ENCODE measurements around the gene SULT1C3. TPM values are rescaled to one million over a fixed set of nuclear protein-coding genes. Genes with fewer than 3 reads are reported as not detected.

Gene SULT1C3
- total and polyA plus RNA-seq, 4 donors: not detected

DNA sequence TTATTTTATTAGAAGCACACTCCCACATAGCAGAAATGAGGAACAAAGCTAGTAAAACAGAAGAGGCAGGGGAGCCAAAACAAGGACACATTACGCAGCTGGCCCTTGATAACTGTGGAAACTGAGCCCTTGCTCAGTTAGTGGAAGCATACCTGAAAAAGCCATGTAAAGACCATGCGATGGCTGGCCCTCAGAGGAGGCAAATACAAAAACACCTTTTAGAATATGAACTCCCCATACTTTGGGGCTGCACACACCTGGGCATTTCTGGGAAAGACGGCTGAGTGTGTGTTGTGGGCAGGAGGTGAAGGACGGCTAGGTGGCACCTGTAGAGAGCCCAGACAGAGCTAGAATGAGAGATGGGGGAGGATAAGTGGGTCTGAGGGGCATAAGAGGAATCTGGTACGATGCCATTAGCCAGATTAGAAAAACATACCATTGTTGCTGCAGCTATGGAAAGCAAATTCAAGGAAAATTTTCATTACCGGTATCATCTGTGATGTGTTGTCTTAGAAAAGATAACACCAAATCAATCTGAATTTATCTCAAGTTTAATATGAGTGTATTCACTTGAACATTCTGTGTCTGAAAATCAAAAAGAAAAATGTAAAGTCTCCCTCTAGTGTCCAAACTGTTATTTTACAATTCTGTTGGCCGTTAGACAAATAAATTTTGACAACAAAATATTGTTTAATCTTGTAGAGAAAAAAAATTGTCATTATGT lies 45.2 kb upstream of the SULT1C3 start:
- TF ChIP-seq RAD21 (IDR thresholded peaks at IDR 0.05) (peak; percentile 40 to 54), CTCF (IDR thresholded peaks at IDR 0.05; ENCODE audit: low read depth, low read length, missing input control) (peak; percentile 22), JUND (IDR thresholded peaks at IDR 0.05) (no peak), HNF4G (IDR thresholded peaks at IDR 0.05) (no peak)
- DNase-seq (ENCODE audit: low spot score): no peak
- no peak overlapping the region for H3K27ac ChIP-seq (ENCODE audit: low read depth in 1 of 2, low read length in 2 of 2)

DNA sequence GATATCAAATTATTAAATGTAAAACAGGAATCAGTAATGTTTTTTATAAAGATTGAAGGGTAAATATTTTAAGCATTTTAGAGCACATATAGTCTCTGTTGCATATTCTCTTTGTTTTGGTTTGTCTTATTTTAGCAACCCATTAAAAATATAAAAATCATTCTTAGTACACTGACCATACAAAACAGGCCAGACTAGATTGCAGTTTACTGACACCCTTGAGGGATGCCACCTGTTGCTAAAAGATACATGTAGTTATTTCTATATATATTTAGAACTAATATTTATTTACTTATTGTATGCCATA lies 44.7 kb upstream of the SULT1C3 start:
- no peak overlapping the region for H3K27ac ChIP-seq (ENCODE audit: low read depth in 1 of 2, low read length in 2 of 2)
- TF ChIP-seq, protein P1, sequence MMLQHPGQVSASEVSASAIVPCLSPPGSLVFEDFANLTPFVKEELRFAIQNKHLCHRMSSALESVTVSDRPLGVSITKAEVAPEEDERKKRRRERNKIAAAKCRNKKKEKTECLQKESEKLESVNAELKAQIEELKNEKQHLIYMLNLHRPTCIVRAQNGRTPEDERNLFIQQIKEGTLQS (IDR thresholded peaks at IDR 0.05): no peak
- TF ChIP-seq NR2F2 (IDR thresholded peaks at IDR 0.05) (no peak), JUND (IDR thresholded peaks at IDR 0.05) (no peak), SP1 (IDR thresholded peaks at IDR 0.05) (no peak), FOXA2 (IDR thresholded peaks at IDR 0.05) (no peak), RXRA (IDR thresholded peaks at IDR 0.05) (no peak), TAF1 (conservative IDR thresholded peaks at IDR 0.05) (no peak), GABPA (IDR thresholded peaks at IDR 0.05 in 1 of 2, conservative IDR thresholded peaks at IDR 0.05 in 1 of 2) (no peak), HNF4G (IDR thresholded peaks at IDR 0.05) (no peak), FOXA1 (IDR thresholded peaks at IDR 0.05) (no peak), HNF4A (conservative IDR thresholded peaks at IDR 0.05) (no peak), CTCF (IDR thresholded peaks at IDR 0.05; ENCODE audit: low read depth, low read length, missing input control) (no peak), YY1 (IDR thresholded peaks at IDR 0.05) (no peak), EGR1 (IDR thresholded peaks at IDR 0.05; ENCODE audit: low read depth in 2 of 2) (no peak), RAD21 (IDR thresholded peaks at IDR 0.05) (no peak)
- TF ChIP-seq, protein P2, sequence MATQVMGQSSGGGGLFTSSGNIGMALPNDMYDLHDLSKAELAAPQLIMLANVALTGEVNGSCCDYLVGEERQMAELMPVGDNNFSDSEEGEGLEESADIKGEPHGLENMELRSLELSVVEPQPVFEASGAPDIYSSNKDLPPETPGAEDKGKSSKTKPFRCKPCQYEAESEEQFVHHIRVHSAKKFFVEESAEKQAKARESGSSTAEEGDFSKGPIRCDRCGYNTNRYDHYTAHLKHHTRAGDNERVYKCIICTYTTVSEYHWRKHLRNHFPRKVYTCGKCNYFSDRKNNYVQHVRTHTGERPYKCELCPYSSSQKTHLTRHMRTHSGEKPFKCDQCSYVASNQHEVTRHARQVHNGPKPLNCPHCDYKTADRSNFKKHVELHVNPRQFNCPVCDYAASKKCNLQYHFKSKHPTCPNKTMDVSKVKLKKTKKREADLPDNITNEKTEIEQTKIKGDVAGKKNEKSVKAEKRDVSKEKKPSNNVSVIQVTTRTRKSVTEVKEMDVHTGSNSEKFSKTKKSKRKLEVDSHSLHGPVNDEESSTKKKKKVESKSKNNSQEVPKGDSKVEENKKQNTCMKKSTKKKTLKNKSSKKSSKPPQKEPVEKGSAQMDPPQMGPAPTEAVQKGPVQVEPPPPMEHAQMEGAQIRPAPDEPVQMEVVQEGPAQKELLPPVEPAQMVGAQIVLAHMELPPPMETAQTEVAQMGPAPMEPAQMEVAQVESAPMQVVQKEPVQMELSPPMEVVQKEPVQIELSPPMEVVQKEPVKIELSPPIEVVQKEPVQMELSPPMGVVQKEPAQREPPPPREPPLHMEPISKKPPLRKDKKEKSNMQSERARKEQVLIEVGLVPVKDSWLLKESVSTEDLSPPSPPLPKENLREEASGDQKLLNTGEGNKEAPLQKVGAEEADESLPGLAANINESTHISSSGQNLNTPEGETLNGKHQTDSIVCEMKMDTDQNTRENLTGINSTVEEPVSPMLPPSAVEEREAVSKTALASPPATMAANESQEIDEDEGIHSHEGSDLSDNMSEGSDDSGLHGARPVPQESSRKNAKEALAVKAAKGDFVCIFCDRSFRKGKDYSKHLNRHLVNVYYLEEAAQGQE (IDR thresholded peaks at IDR 0.05): no peak
- TF ChIP-seq, protein P3, sequence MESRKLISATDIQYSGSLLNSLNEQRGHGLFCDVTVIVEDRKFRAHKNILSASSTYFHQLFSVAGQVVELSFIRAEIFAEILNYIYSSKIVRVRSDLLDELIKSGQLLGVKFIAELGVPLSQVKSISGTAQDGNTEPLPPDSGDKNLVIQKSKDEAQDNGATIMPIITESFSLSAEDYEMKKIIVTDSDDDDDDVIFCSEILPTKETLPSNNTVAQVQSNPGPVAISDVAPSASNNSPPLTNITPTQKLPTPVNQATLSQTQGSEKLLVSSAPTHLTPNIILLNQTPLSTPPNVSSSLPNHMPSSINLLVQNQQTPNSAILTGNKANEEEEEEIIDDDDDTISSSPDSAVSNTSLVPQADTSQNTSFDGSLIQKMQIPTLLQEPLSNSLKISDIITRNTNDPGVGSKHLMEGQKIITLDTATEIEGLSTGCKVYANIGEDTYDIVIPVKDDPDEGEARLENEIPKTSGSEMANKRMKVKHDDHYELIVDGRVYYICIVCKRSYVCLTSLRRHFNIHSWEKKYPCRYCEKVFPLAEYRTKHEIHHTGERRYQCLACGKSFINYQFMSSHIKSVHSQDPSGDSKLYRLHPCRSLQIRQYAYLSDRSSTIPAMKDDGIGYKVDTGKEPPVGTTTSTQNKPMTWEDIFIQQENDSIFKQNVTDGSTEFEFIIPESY (IDR thresholded peaks at IDR 0.05): no peak
- TF ChIP-seq, protein P4, sequence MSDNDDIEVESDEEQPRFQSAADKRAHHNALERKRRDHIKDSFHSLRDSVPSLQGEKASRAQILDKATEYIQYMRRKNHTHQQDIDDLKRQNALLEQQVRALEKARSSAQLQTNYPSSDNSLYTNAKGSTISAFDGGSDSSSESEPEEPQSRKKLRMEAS (IDR thresholded peaks at IDR 0.05): no peak
- no peaks in the 10 kb centered on the region for H3K4me1 ChIP-seq (ENCODE audit: control insufficient read depth in 4 of 4, insufficient read depth in 4 of 4, low read length in 3 of 4)
- H3K9ac ChIP-seq (ENCODE audit: low read depth in 1 of 2, low read length in 2 of 2): no peak overlapping the region
- DNase-seq (ENCODE audit: low spot score): no peak
- no peak overlapping the region for H3K4me3 ChIP-seq (ENCODE audit: low read depth in 1 of 3, low read length in 3 of 3)
- no peaks in the 10 kb centered on the region for H3K9me3 ChIP-seq (ENCODE audit: control insufficient read depth in 4 of 4, low read length in 3 of 4)
- no peaks in the 10 kb centered on the region for H3K36me3 ChIP-seq (ENCODE audit: control insufficient read depth in 4 of 4, insufficient read depth in 3 of 4, low read depth in 1 of 4, low read length in 3 of 4)
- no peaks in the 10 kb centered on the region for H3K27me3 ChIP-seq (ENCODE audit: control insufficient read depth in 4 of 4, insufficient read depth in 4 of 4, low read length in 3 of 4)

More for the DNA sequence above, 45.2 kb upstream of the SULT1C3 start:
- no peaks in the 10 kb centered on the region for H3K36me3 ChIP-seq (ENCODE audit: control insufficient read depth in 4 of 4, insufficient read depth in 3 of 4, low read depth in 1 of 4, low read length in 3 of 4)
- H3K4me3 ChIP-seq (ENCODE audit: low read depth in 1 of 3, low read length in 3 of 3): no peak overlapping the region
- H3K9ac ChIP-seq (ENCODE audit: low read depth in 1 of 2, low read length in 2 of 2): no peak overlapping the region
- no peaks in the 10 kb centered on the region for H3K9me3 ChIP-seq (ENCODE audit: control insufficient read depth in 4 of 4, low read length in 3 of 4)
- no peaks in the 10 kb centered on the region for H3K27me3 ChIP-seq (ENCODE audit: control insufficient read depth in 4 of 4, insufficient read depth in 4 of 4, low read length in 3 of 4)
- WGBS: 57% methylated on average over 7 of the region's 7 CpGs
- no peaks in the 10 kb centered on the region for H3K4me1 ChIP-seq (ENCODE audit: control insufficient read depth in 4 of 4, insufficient read depth in 4 of 4, low read length in 3 of 4)

All from liver (tissue), 9 donors.